Gastroesophageal sphincter (tissue), 4 donors: ENCODE measurements around the gene THBS2. TPM values are rescaled to one million over a fixed set of nuclear protein-coding genes. Genes with fewer than 3 reads are reported as not detected.

Experiments
- ATAC-seq: fragments of 150-250 bp; one replicate; pipeline ENCODE4 v1.9.1; 2016; ENCODE audit warnings: mild to moderate bottlenecking, moderate library complexity
- H3K27ac ChIP-seq, 4 donors: fragments of 200-600 bp; sonication (generic) in 3 of 4; 1 replicate in 3 of 4; 2 replicates in 1 of 4; pipeline ENCODE4 v1.5.1; 2016 to 2019
- H3K27me3 ChIP-seq: fragments of 200-600 bp; sonication (generic); one replicate; pipeline ENCODE4 v1.5.1; 2019
- H3K36me3 ChIP-seq, 2 donors: fragments of 200-600 bp; sonication (generic); one replicate each; pipeline ENCODE4 v1.5.1; 2019; ENCODE audit warnings: control low read depth in 1 of 2
- H3K4me1 ChIP-seq, 3 donors: fragments of 200-600 bp; sonication (generic); 1 replicate in 2 of 3; 2 replicates in 1 of 3; pipeline ENCODE4 v1.5.1; 2016 to 2019; ENCODE audit warnings: control low read depth in 2 of 3
- H3K4me3 ChIP-seq, 2 donors: fragments of 200-600 bp; sonication (generic); one replicate each; pipeline ENCODE4 v1.5.1; 2019; ENCODE audit warnings: mild to moderate bottlenecking in 1 of 2, moderate library complexity in 1 of 2
- H3K9me3 ChIP-seq, 3 donors: fragments of 200-600 bp; sonication (generic); one replicate each; pipeline ENCODE4 v1.5.1; 2017 to 2019; ENCODE audit warnings: control low read depth in 2 of 3
- EP300 ChIP-seq: sonication (generic); formaldehyde crosslinking; IDR thresholded peaks from one replicate; pipeline ENCODE4 v1.6.1; 2017; ENCODE audit warnings: antibody characterized with exemption, mild to moderate bottlenecking
- POLR2A ChIP-seq, 2 donors: fragments of 450-650 bp; IDR thresholded peaks; one replicate each; pipeline ENCODE4 v1.6.1; 2017; ENCODE audit warnings: antibody characterized with exemption in 2 of 2, mild to moderate bottlenecking in 2 of 2, moderate library complexity in 1 of 2
- POLR2AphosphoS5 ChIP-seq: sonication (generic); formaldehyde crosslinking; IDR thresholded peaks from one replicate; pipeline ENCODE4 v1.6.1; 2017; ENCODE audit warnings: antibody characterized with exemption
- WGBS, 2 donors: methylation state at CpG; one replicate each; pipeline ENCODE4 v1.1.5; 2018; ENCODE audit warnings: low coverage in 1 of 2; 5-methylcytosine and 5-hydroxymethylcytosine counted together
- total RNA-seq, 4 donors: library from RNA; depleted of rRNA; stranded (reverse); fragments of >200 nt; gene quantifications; one replicate each; pipeline ENCODE4 v1.1.0, GENCODE V29; 2016
- TF ChIP-seq, protein P1 (sequence below), 4 experiments: fragments of 200-600 bp in 2 of 4; fragments of 450-650 bp in 2 of 4; sonication (generic) in 1 of 4; IDR thresholded peaks; one replicate each; pipeline ENCODE4 v1.5.1; 2017 to 2019; ENCODE audit warnings: antibody characterized with exemption in 4 of 4, mild to moderate bottlenecking in 2 of 4, moderate library complexity in 2 of 4

The THBS2 gene
- total RNA-seq, 4 donors from 2014 or later = 21.5 to 41.9 (median 35.7) TPM

DNA sequence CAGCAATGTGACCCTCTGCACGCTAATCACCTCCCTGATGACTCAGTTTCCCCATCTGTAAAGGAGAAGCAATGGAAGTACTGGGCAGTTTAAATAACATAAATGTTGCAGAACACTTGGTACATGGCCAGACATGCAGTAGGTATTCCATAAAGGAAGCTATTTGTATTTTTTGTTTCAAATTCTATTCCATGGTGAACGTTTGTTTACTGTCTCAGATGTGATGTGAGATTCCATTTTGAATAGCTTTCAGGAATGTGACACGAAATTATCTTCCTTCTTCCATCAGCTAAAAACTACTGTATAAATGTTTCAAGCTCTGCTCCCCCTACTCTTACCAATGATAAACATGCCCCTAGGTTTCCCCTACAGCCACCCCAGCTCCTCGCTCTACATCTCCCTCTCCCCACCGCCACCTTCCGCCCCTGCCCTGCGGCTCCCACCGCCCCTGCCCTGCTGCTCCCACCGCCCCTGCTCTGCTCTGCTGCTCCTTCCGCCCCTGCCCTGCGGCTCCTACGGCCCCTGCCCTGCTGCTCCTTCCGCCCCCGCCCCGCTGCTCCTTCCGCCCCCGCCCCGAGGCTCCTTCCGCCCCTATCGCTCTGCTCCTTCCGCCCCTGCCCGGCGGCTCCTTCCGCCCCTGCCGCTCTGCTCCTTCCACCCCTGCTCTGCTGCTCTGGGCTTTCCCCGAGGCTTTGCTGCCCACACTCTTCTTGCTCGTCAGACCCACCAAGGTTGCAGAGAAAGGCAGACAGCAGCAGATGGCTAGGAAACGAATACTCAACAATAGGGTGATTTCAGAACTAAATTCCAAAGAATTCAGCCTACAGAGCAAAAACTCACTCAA is 78.9 kb downstream of the THBS2 start:
- Histone ChIP-seq H3K9me3 (no peaks in the 10 kb centered on the region), H3K27me3 (no peaks in the 10 kb centered on the region), H3K27ac (no peak overlapping the region), H3K36me3 (no peaks in the 10 kb centered on the region), H3K4me1 (peaks cover 0 to 13% (median 0%) of the 10 kb centered on the region in 3 donors), H3K4me3 (no peak overlapping the region)
- ATAC-seq = no peak
- WGBS, 2 donors = 80 to 86% methylated on average over 3 to 9 of the region's 28 CpGs
- TF ChIP-seq, protein P1, sequence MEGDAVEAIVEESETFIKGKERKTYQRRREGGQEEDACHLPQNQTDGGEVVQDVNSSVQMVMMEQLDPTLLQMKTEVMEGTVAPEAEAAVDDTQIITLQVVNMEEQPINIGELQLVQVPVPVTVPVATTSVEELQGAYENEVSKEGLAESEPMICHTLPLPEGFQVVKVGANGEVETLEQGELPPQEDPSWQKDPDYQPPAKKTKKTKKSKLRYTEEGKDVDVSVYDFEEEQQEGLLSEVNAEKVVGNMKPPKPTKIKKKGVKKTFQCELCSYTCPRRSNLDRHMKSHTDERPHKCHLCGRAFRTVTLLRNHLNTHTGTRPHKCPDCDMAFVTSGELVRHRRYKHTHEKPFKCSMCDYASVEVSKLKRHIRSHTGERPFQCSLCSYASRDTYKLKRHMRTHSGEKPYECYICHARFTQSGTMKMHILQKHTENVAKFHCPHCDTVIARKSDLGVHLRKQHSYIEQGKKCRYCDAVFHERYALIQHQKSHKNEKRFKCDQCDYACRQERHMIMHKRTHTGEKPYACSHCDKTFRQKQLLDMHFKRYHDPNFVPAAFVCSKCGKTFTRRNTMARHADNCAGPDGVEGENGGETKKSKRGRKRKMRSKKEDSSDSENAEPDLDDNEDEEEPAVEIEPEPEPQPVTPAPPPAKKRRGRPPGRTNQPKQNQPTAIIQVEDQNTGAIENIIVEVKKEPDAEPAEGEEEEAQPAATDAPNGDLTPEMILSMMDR (IDR thresholded peaks at IDR 0.05) = no peak
- TF ChIP-seq POLR2A (IDR thresholded peaks at IDR 0.05) (no peak), POLR2AphosphoS5 (no peak), EP300 (no peak)

DNA sequence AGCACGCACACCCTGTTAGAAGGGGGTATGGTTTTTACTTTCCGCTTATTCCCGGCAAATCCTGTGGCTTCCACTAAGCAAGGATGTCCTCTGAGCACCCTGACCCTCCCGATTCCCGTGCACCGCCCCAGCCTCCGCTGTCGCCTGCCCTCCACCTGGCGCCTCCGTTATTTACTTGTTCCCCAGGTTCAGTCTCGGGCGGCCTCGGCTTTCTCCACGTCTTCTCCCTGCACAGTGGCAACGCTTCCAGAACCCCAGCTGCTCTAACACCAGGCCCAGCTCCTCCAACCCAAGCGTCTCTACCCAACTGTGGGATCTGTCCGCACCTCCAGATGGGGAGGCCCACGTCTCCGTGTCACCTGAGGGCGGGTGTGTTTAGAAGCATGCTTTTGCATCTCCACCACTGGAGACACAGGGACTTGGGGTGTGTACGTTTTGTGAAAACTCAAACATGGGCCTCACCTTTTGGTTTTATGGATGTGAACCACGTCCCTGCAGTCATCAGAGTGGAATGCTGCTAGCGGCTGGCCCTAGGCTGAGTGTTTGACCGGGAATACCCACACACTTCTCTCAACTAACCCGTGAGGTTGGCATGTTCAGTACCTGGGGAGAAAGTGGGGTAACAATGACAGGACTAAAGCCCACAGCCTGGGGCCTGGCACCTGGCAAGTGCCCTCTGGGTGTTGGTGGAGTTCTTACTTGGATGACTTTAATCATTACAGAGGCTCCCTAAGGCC is 79.9 kb downstream of the THBS2 start:
- no peaks in the 10 kb centered on the region for H3K27me3 ChIP-seq
- WGBS, 2 donors = 96 to 99% methylated on average over 8 to 17 of the region's 25 CpGs
- no peaks in the 10 kb centered on the region for H3K36me3 ChIP-seq
- peaks cover 0 to 13% (median 0%) of the 10 kb centered on the region in 3 donors for H3K4me1 ChIP-seq
- no peak overlapping the region for H3K27ac ChIP-seq
- H3K4me3 ChIP-seq = no peak overlapping the region
- ATAC-seq = no peak
- no peaks in the 10 kb centered on the region for H3K9me3 ChIP-seq
- TF ChIP-seq POLR2AphosphoS5 (no peak), POLR2A (IDR thresholded peaks at IDR 0.05) (no peak), EP300 (no peak)
- TF ChIP-seq, protein P1 (IDR thresholded peaks at IDR 0.05) = no peak

DNA sequence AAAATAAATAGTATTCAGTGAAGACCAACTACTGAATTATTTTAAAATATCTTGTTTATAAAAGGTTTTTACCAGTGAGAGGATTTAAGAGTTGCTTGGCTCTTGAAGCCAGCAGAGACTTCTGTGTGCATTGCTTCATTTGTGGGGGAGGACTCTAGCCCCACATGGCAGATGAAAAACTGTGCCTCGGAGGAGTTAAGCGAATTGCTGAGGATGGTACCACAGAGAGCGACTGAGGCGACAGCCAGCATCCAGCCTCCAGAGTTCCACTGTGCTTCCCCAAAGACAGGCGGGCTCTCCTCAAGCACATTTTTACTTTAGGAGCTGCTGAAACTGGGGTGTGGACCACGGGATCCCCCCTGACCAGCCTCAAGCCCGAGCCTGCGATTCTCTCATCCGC is 80.7 kb downstream of the THBS2 start:
- Histone ChIP-seq H3K9me3 (no peaks in the 10 kb centered on the region), H3K27ac (peak overlapping the region in 1 of 4 donors; percentile 27), H3K4me3 (no peak overlapping the region), H3K4me1 (peaks cover 0 to 13% (median 0%) of the 10 kb centered on the region in 3 donors), H3K36me3 (no peaks in the 10 kb centered on the region), H3K27me3 (no peaks in the 10 kb centered on the region)
- 72% methylated on average over 3 of the region's 9 CpGs; no CpG with 5 or more reads in 1 of the 2 donors for WGBS, 2 donors
- no peak for TF ChIP-seq POLR2AphosphoS5
- TF ChIP-seq POLR2A (IDR thresholded peaks at IDR 0.05) = no peak
- no peak for TF ChIP-seq EP300
- TF ChIP-seq, protein P1 (IDR thresholded peaks at IDR 0.05) = no peak
- ATAC-seq = no peak

DNA sequence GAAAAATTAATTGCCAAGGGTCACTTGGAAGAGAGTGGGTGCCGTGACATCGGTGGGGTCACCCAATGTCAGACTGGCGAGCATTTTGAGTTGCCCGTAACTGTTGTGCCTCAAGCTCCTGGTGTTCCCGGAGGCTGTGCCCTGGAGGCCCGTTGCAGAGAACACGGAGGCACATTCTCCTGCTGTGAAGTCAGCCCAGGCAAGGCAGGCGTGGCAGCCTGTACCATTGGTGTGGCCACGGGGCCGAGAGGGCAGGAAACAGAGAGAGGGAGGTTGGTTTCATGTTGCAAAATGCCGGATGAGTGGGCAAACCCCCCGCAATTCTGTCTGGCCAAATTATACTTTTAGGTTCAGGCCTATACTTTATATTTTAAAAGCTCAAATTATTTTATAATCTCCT is 81.2 kb downstream of the THBS2 start:
- no peaks in the 10 kb centered on the region for H3K27me3 ChIP-seq
- no peak overlapping the region for H3K4me3 ChIP-seq
- H3K36me3 ChIP-seq = no peaks in the 10 kb centered on the region
- peak overlapping the region in 2 of 4 donors; percentile 1 to 27 for H3K27ac ChIP-seq
- TF ChIP-seq POLR2AphosphoS5 (peak; percentile 78), EP300 (no peak)
- peak; percentile 82 for ATAC-seq
- peaks cover 0 to 13% (median 0%) of the 10 kb centered on the region in 3 donors for H3K4me1 ChIP-seq
- 46 to 50% methylated on average over 12 of the region's 12 CpGs for WGBS, 2 donors
- no peaks in the 10 kb centered on the region for H3K9me3 ChIP-seq

DNA sequence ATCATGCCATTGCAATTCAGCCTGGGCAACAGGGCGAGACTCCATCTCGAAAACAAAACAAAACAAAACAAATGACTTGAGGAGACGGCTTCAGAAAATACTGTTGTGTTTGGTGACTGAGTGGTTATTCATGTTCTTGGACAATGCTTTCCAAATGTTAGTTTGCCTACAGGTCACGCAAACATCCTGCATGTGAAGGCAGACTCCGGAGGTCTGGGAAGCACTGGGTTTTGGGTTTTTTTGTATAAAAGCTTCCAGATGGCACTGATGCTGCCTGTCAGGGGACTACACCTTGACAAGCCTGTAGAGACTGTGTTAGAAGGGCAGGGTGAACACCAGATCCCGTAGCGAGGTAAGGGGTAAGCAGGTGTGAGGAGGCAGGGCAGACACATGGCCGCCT is 81.7 kb downstream of the THBS2 start:
- Histone ChIP-seq H3K27ac (peak overlapping the region in 2 of 4 donors; percentile 1 to 27), H3K4me1 (peaks cover 0 to 13% (median 0%) of the 10 kb centered on the region in 3 donors), H3K36me3 (no peaks in the 10 kb centered on the region), H3K9me3 (no peaks in the 10 kb centered on the region), H3K4me3 (no peak overlapping the region), H3K27me3 (no peaks in the 10 kb centered on the region)
- TF ChIP-seq, protein P1 (IDR thresholded peaks at IDR 0.05) = no peak
- TF ChIP-seq POLR2A (IDR thresholded peaks at IDR 0.05) (no peak), EP300 (no peak), POLR2AphosphoS5 (no peak)
- WGBS, 2 donors = 77 to 88% methylated on average over 4 to 5 of the region's 8 CpGs
- ATAC-seq = peak; percentile 13
